Skin of body (tissue), 2 donors: Measurements from ENCODE around the gene POLD3. TPM values are rescaled to one million over a fixed set of nuclear protein-coding genes. Genes with fewer than 3 reads are reported as not detected.
"Not testable (repeated sequence)": the region's sequence is repeated elsewhere in the genome, so short reads cannot be mapped to it uniquely, and the experiment has no call there.

Experiments used
- DNase-seq: peaks from one replicate; lab custom pipeline; 2025; lab: John Stamatoyannopoulos, UW
- total RNA-seq: library from RNA; depleted of rRNA; stranded (reverse); fragments of >200 nt; gene quantifications from one replicate; pipeline ENCODE4 v1.2.3, GENCODE V29; 2014

POLD3 gene
- total RNA-seq, 1 donor from 2014 or later: 16.4 TPM

DNA sequence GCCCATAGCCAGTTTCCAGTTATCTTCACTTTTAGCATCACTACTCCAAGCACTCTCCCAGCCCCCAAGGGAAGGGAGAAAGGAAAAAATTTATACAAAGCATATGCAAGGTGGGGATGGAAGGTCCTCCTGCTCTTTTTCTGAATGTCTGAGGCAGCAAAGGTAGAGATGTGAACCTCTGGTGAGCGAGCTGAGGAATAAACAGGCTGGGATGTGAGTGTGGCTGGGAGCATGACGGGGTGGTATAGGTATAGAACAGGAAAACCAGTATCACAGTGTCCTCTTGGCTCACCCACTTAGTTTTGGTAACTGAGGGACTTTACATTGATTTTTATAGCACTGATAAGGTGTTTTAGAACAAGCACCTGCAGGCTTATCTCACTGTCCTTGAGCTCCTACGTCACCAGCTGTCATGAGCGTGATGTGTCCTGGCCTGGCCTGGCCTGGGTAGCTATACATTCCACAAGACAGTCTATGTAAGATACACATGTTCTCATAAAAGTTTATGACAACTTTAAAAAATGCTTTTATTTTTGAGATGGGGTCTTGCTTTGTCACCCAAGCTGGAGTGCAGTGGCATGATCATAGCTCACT, 10.3 kb upstream of the POLD3 start:
- no peak for DNase-seq

DNA sequence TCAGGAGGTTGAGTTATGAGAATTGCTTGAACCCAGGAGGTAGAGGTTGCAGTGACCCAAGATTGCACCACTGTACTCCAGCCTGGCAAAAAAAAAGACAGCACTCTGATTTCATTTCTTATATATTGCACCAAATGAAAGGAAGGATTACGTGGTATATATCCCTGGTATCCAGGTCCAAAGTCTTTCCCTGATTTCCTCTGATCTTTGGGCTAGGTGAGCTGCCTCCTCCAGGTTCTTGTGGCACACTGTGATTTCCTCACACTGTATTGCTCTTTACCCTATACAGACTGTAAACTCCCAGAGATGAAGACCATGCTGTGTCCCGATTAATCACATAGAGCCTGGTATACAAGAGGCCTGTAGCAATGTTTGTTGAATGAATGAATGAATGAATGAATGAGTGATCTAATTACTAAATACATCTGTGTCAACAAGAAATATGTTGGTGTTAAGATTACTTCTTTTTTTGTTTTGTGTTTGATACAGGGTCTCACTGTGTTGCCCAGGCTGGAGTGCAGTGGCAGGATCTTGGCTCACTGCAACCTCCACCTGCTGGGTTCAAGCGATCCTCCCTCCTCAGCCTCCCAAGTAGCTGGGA, 9.3 kb upstream of the POLD3 start:
- DNase-seq: no peak

GRCh38 chr11:74590492-74590891, 1.9 kb upstream of the POLD3 start:
- not testable (repeated sequence) for DNase-seq

GRCh38 chr11:74592063-74592440, 330 bp upstream of the POLD3 start:
- DNase-seq: no peak

- DNase-seq: no peak
These were observed 1.1 kb downstream of the POLD3 start for GRCh38 chr11:74593463-74593862.

DNA sequence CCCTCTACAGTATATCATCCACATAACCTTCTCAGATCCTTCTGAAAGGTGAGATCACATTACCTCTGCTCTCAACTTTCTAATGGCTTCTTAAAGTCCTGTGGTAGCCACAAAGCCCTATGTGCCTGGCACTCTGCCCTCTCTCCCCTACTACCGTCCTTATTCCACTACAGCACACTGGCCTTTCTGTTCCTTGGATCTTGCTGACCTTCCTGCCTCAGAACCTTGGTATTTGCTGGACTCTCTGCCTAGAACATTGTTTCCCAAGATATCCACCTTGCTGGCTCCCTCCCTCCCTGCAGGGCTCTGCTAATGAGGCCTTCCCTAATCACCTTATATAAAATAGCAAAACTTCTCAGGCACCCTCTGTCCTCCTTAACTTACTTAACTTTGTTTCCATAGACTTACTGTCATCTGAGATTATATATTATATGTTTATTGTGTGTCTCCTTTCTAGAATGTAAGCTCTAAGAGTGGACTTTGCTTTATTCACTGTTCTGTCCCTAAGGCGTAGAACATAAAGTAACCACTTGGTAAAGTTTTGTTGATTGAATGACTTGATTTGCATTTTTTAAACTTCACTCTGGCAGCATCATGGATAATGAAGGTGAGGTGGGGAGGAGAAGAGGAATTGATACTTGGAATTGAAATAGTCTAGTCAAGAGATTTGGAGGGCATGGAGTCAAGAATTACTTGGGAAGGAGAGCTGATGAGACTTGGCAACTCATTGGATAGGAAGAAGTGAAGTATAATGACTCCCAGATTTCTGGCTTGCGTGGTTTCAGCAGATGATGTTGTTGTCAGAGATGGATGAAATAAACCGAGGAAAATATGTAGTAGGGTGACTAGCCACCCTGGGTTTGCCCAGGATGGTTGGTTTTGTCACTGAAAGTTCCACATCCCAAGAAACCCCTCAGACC, 10.5 kb downstream of the POLD3 start:
- DNase-seq: peak; percentile 34

DNA sequence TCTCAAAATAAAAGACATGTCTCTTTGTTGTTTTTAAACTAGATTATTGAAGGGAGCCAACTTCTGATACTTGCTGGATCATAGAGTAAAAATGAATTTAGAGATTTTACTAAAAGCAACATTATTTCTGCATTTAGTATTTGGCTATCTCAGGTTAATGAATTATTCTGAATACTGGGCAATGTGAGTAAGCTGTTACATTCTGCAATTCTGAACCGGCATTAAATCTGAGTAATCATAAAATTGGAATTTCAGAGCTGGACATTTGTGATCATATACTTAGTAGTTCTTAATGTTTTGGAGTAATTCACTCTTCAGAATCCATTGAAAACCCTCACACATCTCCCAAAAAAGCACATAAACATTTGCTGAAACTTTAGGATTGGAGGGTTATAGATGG, 11.5 kb downstream of the POLD3 start:
- no peak for DNase-seq

DNA sequence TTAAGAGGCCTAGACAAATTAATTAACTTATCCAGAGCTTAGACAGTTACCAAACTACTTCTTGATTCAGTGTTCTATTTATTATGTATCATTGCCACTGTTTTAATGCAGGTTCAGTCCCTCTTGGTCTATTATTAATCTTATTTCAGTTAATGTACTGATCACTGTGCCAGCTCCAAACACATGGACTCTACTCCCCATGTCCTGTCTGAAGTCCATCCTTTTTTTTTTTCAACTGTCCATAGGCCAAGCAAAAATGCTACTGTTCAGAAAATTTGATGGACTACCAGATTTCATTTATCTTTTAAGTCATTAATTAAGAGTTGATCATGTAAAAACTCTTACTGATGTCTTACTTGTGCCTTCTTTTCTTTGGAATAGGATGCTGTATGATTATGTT, 11.9 kb downstream of the POLD3 start:
- no peak for DNase-seq

GRCh38 chr11:74605403-74605802, 13.0 kb downstream of the POLD3 start:
- DNase-seq: no peak

- DNase-seq: no peak
These were observed 16.0 kb downstream of the POLD3 start for GRCh38 chr11:74608431-74608830.

DNA sequence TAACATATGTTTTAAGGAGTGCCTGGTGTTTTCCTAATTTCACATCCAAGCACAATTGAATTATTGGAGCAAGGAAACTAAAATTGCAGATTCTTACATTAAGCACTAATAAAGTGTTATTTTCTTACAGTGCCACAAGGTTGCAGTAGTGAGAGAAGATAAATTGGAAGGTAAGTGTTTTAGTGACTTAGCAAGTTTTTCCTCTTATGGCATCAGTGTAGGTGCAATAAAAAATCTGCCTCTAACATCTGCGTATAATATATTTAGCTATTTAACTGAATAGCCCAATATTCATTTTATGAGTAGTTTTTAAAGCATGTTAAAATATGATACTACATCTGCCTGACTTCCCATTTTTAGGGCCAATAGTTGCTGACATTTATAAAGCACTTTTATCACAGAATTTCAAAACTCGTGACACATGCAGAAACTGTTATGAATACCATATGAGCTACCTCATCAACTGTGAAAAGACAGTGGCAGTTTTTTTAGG, 19.0 kb downstream of the POLD3 start:
- DNase-seq: no peak

DNA sequence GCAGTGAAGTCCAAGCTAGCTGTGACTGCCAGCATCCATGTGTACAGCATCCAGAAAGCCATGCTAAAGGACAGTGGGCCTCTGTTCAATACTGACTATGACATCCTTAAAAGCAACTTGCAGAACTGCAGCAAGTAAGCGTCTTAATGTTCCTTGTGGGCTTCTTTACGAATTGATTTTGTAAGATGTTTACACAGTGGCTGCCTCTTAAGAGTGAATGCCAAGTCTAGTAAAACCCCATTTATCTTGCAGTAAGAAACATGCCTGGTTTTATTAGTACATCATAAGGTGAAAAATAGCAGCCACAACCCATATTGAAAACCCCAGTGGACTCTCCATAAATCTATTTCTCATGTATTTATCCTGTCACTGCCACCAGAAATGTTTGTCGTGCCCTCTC, 20.5 kb downstream of the POLD3 start:
- no peak for DNase-seq

- DNase-seq: no peak
These were observed 22.9 kb downstream of the POLD3 start for GRCh38 chr11:74615311-74615710.

GRCh38 chr11:74615988-74616387, 23.6 kb downstream of the POLD3 start:
- DNase-seq: no peak

- DNase-seq: no peak
These were observed 28.1 kb downstream of the POLD3 start for GRCh38 chr11:74620531-74620930.

GRCh38 chr11:74626130-74626529, 33.7 kb downstream of the POLD3 start:
- DNase-seq: no peak

- no peak for DNase-seq
These were observed 34.2 kb downstream of the POLD3 start for GRCh38 chr11:74626604-74627003.

GRCh38 chr11:74627381-74627780, 35.0 kb downstream of the POLD3 start:
- DNase-seq: no peak

DNA sequence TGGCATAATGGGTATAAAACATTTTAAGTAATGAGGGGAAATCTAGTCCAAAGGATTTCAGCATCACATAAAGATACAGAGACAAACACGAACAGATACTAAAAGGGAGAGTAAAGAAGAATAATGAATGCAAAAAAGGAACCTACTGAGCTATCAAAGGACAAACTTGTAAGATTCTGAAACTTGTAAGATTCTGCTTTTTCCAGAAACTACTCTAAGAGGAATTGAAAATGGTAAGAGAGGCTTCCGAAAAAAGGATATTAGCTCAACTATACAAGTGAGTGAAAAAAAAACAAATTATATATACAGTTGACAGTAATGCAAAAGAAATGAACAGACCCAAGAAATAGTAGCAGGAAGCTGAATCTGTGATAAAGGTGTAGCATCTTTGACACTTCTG, 37.7 kb downstream of the POLD3 start:
- DNase-seq: no peak

DNA sequence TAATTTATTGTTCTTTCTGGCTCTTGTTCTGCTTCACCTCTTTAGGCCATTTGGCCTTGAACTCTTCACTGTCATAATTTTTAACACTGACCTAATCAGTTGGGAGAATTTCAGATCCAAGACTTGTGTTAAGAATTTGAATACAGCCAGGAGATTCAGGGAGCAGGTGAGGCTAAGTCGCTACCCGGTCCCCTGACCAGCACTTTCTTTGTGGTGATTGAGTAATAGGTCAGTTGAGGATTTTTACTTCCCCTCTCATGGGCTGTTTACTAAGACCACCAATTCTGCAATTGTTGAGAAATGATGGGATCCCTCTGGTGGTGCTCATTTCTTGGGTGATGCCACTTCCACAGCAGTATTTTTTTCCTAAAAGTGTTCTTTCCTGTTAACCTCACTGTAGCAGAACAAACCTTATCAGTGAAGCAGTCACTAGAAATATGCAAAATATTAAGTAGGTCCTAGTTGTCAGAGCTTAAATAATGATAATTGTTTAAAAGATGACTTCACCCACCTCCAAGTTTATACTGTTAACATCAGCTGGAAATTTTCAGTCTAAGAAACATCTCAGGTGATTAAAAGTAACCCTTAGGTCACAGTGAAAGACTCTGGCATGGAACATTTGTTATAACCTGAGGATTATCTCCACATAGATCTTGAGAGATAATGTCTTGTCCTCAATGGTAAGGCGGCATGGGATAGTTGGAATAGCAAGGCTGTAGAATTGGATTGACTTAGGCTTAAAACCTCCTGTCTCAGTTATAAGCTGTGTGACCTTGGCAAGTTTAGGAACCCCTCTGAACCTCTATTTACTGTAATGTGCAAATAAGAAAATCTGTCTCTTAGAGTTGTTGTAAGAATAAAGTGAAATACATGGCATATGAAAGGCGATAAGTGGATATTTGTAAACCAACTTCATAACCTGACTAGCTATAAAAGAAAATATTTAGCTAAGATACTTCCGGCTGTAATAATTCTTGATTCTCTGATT, 41.3 kb downstream of the POLD3 start:
- no peak for DNase-seq

GRCh38 chr11:74634537-74634936, 42.2 kb downstream of the POLD3 start:
- no peak for DNase-seq
